ENCODE data around the gene ATG13. TPM values are rescaled to one million over a fixed set of nuclear protein-coding genes. Genes with fewer than 3 reads are reported as not detected.
"Not testable (repeated sequence)": the region's sequence is repeated elsewhere in the genome, so short reads cannot be mapped to it uniquely, and the experiment has no call there.

The ATG13 gene
- total RNA-seq, result 10 to 100 TPM; 40.8 to 52.9 TPM
- long read RNA-seq, donor 1, full-length matches to known transcripts, result 2 of 9 reads
- long read RNA-seq, donor 1, partial matches to known transcripts, result 3 of 9 reads
- long read RNA-seq, donor 1, other reads (novel, unspliced or antisense), result 4 of 9 reads
- long read RNA-seq, donor 2, full-length matches to known transcripts, result 5 of 26 reads
- long read RNA-seq, donor 2, partial matches to known transcripts, result 4 of 26 reads
- long read RNA-seq, donor 2, other reads (novel, unspliced or antisense), result 17 of 26 reads

DNA sequence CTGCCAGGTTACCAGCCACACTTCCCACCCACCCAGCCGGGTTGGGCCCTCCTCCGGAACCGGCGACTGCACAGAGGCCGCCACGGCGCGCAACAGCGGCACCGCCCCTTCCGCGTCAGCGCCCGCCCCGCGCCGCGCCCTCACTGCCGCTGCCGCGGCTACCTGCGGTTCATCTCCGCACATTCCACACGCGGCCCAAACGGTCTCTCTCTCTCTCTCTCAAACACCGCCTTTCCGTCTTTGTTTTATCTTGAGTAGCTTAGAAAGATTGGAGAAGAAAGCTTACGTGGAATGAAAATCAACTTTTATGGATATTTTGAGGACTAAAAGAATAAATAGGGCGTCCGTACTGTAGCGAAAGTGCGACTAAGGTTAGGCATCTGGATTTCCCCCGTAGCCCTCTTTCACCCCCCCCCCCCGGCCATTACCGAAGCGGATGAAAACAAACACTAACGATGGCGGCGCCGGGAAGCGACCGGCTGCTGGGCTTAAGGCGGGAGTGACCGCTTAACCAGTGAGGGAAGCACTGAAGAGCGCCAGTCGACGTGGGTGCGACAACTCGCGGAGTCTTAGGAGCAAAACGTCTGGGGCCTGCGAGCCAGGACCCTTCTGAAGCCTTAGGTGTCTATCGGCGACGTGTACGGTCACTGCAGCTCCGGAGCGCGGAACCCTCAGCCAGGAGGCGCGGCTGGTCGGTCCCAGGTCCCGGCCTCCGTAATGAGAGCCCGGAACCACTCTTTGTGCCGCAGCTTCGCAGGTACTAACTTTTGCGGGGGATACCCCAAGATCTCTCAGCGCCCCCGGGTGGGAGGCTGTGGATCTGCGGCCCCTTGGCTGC, at the start of gene ATG13, which contains the start of gene HARBI1:
Gene ATG13 (plus strand): TSS at position 420 of the 838 bp plus-strand sequence. CDS start 26,739 bp downstream, outside the sequence.
Gene HARBI1 (minus strand): TSS at position 94 of the 838 bp plus-strand sequence. CDS start 990 bp downstream, outside the sequence.
- intact Hi-C loops (cut with DNase I), result no loop called here
- DNase-seq (ENCODE audit: low spot score), result peak; percentile 96

DNA sequence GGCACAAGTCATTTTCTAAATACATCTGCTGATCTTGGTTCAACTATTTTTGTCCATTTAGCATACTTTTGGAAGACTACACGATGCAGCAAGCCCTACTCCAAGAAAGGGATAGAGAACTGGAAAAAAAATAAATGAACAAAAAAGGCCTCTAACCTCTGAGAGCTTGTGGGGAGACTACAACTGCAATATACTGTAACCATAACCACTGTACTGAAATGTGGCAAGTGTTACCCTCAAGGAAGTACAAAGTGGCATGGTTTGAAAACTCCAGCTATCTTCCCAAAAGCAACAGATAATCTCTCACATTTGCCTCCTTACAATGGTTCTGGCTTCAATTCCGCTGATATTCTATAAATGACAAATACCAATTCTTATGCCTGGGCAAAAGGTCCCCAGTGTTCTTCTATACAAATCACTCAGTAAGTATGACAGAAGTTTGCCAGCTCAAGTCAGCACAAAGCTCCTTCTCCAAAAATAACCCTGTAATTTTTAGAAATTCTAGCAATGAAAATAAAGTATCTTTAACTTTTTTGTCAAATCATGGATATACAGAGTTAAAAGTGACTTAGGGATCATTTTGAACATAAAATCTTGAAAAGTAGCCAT, 46.5 kb upstream of the ATG13 start:
- no peak for DNase-seq (ENCODE audit: low spot score)
- intact Hi-C loops (cut with DNase I), result no loop called here

DNA sequence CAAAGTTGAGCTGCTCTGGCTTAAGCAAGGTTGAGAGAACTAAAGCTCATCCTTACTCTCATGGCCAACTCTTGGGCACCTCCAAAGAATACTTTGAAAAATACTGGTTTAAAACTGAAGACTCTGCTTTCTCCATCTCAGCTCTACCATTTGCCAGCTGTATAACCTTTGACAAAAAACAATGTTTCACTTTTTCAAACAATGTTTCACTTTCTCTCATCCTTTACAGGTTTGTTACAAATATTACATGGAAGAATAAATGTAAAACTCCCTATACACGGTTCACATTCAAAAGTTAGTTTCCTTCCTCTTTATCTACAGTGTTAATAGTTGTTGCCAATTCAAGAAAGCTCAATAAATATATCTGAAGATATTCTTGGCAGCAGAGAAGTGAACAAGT, 42.7 kb upstream of the ATG13 start:
- intact Hi-C loops (cut with DNase I), result no loop called here
- no peak for DNase-seq (ENCODE audit: low spot score)

DNA sequence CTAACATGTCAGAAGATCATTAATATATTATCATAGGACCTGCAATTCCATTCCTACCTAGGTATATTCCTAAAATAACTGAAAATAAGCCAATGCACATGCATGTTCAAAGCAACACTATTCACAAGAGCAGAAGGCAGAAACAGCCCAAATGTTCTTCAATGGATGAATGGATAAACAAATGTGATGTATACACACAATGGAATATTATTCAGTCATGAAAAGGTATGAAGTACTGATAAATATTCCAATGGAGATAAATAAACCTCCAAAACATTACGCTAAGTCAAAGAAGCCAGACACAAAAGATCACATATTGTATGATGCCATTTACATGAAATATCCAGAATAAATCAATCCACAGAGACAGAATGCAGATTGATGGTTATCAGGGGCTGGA, 40.3 kb upstream of the ATG13 start:
- DNase-seq (ENCODE audit: low spot score), result no peak
- intact Hi-C loops (cut with DNase I), result no loop called here

DNA sequence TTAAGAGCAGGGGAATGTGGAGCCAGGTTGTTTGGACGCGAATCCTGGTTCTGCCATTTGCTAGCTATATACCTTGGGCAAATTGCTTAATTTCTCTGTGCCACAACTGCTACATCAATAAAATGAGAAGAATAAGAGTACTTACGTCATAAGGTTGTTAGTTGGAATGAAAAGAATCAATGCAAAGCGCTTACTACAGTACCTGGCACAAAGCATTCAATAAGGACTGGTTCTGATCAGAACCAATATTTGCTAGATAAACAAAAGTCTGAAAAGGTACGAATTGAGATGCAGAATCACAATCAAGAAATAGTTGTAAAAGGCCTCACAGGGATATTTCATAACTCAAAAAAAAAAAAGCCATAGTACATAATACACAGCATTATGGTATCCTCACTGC, 34.8 kb upstream of the ATG13 start:
- intact Hi-C loops (cut with DNase I), result no loop called here
- no peak for DNase-seq (ENCODE audit: low spot score)

DNA sequence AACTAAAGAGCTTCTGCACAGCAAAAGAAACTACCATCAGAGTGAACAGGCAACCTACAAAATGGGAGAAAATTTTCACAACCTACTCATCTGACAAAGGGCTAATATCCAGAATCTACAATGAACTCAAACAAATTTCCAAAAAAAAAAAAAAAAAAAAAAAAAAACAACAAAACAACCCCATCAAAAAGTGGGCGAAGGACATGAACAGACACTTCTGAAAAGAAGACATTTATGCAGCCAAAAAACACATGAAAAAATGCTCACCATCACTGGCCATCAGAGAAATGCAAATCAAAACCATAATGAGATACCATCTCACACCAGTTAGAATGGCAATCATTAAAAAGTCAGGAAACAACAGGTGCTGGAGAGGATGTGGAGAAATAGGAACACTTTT, 33.8 kb upstream of the ATG13 start:
- intact Hi-C loops (cut with DNase I); DNase-seq (ENCODE audit: low spot score): not testable (repeated sequence)

DNA sequence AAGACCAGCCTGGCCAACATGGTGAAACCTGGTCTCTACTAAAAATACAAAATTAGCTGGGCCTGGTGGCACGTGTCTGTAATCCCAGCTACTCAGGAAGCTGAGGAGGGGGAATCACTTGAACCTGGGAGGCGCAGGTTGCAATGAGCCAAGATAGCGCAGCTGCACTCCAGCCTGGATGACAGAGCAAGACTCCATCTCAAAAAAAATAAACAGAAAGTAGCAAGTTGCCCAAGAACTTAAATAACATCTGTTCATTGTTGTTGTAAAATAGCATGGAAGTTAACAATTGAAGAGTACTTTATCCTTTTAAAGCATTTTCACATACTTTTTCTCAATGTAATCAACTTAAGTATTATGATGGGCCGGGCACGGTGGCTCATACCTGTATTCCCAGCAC, 29.2 kb upstream of the ATG13 start:
- intact Hi-C loops (cut with DNase I), result no loop called here
- DNase-seq (ENCODE audit: low spot score), result no peak

DNA sequence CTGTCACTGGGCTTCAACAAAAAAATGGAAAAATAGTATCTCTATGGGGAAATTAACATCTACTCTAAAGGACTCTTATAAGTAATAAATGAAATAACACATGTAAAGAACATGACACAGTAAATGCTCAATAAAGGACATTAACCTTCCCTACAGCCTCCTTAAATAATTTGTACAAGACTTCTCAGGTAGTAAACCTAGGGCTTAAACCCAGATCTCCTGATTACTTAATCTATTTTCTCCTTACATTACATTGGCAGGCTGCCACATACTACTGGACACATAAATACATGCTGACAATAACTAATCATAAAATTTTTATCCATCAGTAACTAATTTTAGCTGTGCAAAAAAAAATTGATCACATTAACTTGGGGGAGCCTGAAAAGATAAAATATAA, 28.4 kb upstream of the ATG13 start:
- intact Hi-C loops (cut with DNase I), result no loop called here
- DNase-seq (ENCODE audit: low spot score), result no peak

DNA sequence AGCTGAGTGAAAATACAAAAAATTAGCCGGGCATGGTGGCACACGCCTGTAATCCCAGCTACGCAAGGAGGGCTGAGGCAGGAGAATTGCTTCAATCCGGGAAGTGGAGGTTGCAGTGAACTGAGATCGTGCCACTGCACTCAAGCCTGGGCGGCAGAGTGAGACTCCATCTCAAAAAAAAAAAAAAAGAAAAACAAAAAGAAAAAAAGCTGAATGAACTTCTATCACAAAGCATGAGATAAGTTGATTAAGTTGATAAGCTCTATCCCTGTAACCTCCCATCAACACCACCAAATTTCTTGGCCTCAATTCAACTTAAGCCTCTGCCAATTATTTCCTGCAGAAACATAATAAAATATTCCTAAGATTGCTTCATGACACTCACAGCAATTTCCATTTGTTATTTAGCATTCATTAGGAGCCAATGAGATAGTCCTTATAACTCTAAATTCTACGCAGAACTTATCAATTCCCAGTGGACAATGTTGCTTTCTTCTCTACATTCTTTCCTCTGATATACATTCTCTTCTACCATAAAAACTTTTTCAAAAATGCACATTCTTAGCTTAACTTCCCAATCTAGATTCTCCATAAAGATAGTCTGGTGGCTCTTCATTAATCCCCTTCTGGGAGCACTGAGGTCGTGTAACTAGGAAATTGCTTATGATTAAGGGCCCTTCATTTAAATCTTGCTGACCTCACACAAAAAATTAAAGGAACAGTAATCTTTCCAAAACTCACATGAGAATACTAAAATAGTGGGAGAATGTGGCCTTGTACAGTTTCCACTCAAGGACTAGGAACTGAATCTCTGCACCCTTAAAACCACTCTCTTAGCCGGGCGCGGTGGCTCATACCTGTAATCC, 26.4 kb upstream of the ATG13 start:
- intact Hi-C loops (cut with DNase I), result no loop called here
- no peak for DNase-seq (ENCODE audit: low spot score)

DNA sequence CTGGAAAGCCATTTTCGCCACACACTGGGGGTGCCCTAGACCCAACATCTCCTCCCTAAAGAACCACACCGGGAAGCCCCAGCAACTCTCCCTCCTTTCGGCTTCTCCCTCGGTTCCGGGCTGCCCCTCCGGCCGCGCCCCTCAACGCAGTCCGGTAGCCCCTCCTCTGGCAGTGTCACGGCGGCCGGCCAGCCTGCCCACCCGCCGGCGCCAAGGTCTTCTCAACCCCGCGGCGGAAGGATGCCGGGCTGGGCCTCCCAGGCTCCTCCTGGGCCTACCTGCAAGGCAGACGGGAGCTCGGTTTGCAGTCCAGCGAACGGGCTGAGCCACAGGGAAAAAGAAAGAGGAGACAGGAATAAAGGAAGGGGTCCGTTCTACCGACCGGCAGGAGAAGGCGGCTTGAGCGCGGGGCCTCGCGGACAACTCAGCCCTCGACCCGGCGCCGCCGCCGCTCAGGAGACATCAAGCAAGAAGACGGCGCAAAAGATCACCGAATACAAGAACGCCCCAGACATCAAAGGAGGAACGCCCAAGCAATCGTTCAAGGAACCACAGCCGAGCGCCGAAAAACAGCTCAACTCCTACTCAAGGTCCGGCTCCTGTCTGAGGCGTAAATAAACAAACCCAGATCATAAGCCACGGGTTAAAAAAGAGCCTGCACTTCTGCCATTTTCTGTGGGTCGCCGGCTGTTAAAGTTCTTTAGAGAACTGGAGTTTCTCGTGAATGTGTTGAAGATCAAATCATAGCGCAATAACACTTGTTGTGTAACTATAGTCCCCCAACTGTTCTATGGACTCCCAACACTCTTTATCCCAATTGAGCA, 23.6 kb upstream of the ATG13 start, which contains the start of gene AMBRA1:
Gene AMBRA1 (minus strand): TSS at position 474 of the 824 bp plus-strand sequence. CDS start 45,643 bp downstream, outside the sequence.
- DNase-seq (ENCODE audit: low spot score), result peak; percentile 95
- intact Hi-C loops (cut with DNase I), result no loop called here

DNA sequence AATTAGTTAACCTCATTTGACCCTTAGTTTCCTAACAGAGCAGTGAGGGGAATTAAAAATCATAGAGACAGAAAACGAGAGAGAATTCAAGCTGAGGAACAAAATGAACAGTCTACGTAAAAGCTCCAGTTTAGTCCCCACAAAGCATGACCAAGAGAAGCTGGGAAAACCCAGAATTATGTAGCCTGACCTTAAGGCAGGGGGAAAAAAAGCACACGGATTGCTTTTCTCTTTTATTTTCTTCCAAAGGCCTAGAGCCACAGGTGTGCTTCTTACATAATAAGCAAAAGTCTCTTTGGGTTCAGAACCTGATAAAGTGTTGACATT, 23.0 kb upstream of the ATG13 start:
- DNase-seq (ENCODE audit: low spot score), result no peak
- intact Hi-C loops (cut with DNase I), result no loop called here

DNA sequence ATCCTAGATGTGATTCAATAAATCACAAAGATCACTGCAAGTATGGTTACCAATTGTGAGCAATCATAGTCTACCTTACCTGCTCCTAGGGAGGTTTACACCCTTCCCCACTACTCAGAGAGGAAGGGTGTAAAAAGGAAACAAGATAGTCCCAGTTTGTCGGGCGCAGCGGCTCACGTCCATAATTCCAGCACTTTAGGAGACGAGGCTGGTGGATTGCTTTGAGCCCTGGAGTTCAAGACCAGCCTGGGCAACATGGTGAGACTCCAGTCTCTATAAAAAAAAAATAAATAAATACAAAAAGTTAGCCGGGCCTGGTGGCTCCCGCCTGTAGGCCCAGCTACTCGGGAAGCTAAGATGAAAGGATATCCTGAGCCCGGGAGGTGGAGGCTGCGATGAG, 22.6 kb upstream of the ATG13 start:
- intact Hi-C loops (cut with DNase I), result no loop called here
- no peak for DNase-seq (ENCODE audit: low spot score)

DNA sequence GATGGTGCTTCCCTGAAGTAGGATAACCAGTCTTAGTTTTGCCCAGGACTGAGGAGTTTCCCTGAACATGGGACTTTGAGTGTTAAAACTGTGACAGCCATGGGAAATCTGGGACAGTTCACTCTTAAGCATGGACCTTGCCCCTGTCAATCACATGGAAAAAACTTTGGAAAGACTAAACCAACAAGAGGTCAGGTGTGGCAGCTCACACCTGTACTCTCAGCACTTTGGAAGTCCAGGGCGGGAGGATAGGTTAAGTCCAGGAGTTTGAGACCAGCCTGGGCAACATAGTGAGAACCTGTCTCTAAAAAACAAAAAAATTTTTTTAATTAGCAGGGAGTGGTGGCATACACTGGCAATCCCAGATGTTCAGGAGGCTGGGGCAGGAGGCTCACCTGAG, 20.2 kb upstream of the ATG13 start:
- DNase-seq (ENCODE audit: low spot score), result no peak
- intact Hi-C loops (cut with DNase I), result no loop called here

DNA sequence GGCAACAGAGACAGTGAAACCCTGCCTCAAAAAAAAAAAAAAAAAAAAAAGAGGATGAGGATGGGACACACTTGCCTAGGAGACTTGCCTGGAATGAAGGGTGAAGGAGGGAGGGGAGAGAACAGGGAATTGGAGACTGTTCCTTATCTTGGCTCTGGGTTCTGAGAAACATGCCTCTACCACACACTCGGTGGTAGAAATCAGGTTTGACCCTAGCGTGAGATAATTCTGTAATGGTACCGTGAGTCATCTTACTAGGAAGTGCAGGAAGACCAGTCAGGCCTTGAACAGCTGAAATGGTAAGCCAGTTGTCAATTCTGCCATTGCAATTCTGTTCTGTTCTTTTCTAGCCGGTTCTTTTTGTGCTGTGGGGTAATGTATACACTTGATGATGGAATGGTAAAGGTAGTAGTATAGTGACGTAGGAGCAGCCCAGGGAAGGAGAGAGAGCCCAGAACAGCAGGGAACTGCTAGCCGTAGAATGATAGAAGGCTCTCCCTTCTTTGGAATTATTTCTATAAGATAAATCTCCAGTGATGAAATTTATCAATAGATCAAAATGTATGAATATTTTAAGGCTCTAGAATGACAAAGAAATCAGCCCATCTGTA, 19.6 kb upstream of the ATG13 start:
- intact Hi-C loops (cut with DNase I), result no loop called here
- no peak for DNase-seq (ENCODE audit: low spot score)

DNA sequence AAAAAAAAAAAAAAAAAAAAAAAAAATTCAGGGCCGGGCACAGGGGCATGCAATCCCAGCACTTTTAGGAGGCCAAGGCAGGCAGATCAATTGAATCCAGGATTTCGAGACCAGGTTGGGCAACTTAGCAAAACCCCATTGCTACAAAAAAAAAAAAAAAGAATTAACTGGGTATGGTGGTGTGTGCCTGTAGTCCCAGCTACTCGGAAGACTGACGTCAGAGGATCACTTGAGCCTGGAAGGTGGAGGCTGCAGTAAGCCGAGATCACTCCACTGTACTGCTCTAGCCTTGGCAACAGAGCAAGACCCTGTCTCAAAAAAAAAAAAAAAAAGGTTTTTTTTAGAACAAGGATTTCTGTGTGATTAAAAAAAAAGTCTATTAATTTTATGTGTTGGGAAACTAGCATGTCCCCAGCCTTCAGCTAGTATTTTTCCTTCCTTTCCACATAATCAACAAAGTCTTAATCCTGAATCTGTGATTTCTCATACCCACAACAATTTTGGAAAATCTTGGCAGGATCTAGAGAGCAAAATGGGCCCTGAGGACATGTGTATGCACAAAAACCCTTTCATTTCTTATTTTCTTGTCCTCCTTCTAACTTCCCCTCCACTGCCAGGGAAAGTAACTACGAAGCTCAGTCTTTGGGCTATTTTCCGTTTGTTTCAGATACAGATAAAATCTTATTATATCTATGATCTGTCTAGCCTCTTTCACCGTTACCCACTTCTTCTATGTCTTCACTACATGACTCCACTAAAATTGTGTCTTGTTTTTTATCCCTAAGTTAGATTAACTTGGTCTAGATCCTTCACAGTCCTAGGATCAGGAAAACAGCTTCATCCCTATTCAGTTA, 17.8 kb upstream of the ATG13 start:
- no peak for DNase-seq (ENCODE audit: low spot score)
- intact Hi-C loops (cut with DNase I), result no loop called here

DNA sequence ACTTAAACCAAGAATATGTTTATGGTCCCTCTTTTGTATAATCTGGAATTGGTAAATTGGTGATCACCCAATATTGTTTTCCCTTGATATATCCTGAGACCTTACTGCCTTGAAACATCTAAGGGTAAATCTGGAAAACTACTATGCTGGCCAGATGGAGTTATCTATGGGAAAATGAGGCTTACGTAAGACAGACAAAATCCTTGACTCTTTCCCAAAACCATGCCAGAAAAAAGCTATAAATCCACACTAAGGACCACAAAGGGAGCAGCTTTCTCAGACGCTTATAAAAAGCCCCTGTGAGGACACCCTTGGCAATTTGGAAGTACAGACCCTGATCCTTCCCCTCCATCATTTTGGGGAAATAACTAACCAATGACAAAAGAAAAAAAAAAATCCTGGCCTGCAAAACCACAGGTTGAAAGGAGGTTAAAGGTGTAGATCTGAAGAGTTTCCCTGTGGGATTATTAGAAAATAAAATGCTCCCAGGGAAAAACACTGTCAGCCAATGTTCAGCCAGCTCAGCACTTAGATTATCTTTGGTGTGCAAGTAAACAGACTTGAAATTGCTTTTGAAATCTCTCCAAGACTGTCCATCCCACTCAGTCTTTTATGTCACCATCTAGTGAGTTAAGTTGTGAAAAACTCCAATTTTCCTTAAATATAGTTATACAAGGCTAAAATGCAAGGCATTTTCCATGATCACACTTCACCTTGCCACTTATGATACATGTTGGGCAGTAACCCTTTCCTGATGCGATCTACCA, 17.0 kb upstream of the ATG13 start:
- intact Hi-C loops (cut with DNase I), result no loop called here
- DNase-seq (ENCODE audit: low spot score), result no peak

DNA sequence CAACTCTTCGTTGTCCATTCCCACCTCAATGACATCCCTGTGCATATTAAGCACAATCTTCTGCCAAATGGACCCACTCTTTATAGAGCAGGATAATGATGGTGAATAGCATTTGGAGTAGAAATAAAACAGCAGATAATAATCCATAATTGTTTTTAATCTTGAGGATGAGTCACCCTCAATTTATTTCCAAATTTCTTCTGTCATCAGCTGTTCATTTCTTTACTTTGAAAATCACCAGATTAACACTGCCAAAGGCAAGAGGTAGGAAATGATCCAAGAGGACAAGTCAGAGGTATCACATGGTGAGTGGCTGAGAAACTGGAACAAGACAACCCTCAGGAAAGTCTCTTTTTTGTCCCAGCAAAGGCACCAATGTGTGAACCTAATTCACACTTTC, 16.2 kb upstream of the ATG13 start:
- intact Hi-C loops (cut with DNase I), result no loop called here
- no peak for DNase-seq (ENCODE audit: low spot score)

Measured in posterior vena cava (tissue), 2 donors.